GM18858 (cell line): ENCODE data around the gene GRID1.

Source experiments
- ATAC-seq: cut with Tn5 transposase; IDR thresholded peaks from one replicate; pipeline ENCODE4 v1.9.1; 2021; ENCODE audit not compliant: unreplicated experiment

The GRID1 gene

GRCh38 chr10:86316990-86317389 lies 49.6 kb downstream of the GRID1 start:
- no peak for ATAC-seq

- no peak for ATAC-seq
Measured at GRCh38 chr10:86316274-86316835, 50.2 kb downstream of the GRID1 start.

- no peak for ATAC-seq
Measured at GRCh38 chr10:86315549-86315942, 51.0 kb downstream of the GRID1 start.

GRCh38 chr10:86314616-86315548 lies 51.7 kb downstream of the GRID1 start:
- no peak for ATAC-seq

- no peak for ATAC-seq
Measured at GRCh38 chr10:86313621-86314041, 53.0 kb downstream of the GRID1 start.

- no peak for ATAC-seq
Measured at GRCh38 chr10:86312701-86313270, 53.8 kb downstream of the GRID1 start.

GRCh38 chr10:86311906-86312305 lies 54.7 kb downstream of the GRID1 start:
- ATAC-seq, result no peak

GRCh38 chr10:86311190-86311589 lies 55.4 kb downstream of the GRID1 start:
- ATAC-seq, result no peak

- ATAC-seq, result no peak
Measured at GRCh38 chr10:86310702-86311101, 55.9 kb downstream of the GRID1 start.

GRCh38 chr10:86310291-86310690 lies 56.3 kb downstream of the GRID1 start:
- no peak for ATAC-seq

- ATAC-seq, result no peak
Measured at GRCh38 chr10:86308056-86308455, 58.5 kb downstream of the GRID1 start.

GRCh38 chr10:86306628-86307278 lies 59.8 kb downstream of the GRID1 start:
- no peak for ATAC-seq

GRCh38 chr10:86305521-86305920 lies 61.1 kb downstream of the GRID1 start:
- no peak for ATAC-seq

- ATAC-seq, result no peak
Measured at GRCh38 chr10:86304436-86304835, 62.2 kb downstream of the GRID1 start.

GRCh38 chr10:86303626-86304025 lies 63.0 kb downstream of the GRID1 start:
- ATAC-seq, result no peak

GRCh38 chr10:86301971-86302370 lies 64.6 kb downstream of the GRID1 start:
- ATAC-seq, result no peak

GRCh38 chr10:86300931-86301830 lies 65.4 kb downstream of the GRID1 start:
- ATAC-seq, result no peak

- ATAC-seq, result no peak
Measured at GRCh38 chr10:86300399-86300925, 66.1 kb downstream of the GRID1 start.

GRCh38 chr10:86299562-86299961 lies 67.0 kb downstream of the GRID1 start:
- ATAC-seq, result no peak

GRCh38 chr10:86298501-86299001 lies 68.0 kb downstream of the GRID1 start:
- no peak for ATAC-seq
